ENCODE data around the gene TDRD15.
"Not testable (repeated sequence)": the region's sequence is repeated elsewhere in the genome, so short reads cannot be mapped to it uniquely, and the experiment has no call there.

TDRD15 gene

DNA sequence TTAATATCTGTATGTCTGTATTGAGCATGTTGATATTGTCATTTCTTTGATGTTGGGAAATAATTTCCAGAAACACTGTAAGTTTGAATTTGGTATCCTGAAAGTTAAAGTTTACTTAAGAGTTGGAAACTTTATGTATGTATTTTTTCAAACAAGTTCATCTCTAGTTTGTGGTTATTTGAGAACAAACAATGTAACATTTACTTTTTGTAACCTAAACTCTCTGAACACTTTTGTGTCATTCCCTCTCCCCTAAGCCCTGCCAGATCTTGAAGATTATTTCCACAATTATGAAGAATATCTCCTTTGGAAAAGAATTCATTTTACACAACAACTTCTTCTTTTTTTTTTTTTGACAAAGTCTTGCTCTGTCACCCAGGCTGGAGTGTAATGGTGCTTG lies 24.9 kb downstream of the TDRD15 start:
- FAIRE-seq, result no peak

DNA sequence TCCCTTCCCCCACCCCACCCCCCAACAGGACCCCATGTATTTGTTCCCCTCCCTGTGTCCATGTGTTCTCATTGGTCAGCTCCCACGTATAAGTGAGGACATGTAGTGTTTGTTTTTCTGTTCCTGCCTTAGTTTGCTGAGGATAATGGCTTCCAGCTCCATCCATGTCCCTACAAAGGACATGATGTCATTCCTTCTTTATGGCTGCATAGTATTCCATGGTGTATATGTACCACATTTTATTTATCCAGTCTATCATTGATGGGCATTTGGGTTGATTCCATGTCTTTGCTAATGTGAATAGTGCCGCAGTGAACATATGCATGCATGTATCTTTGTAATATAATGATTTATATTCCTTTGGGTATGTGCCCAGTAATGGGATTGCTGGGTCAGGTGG lies 27.5 kb downstream of the TDRD15 start:
- FAIRE-seq, result not testable (repeated sequence)

DNA sequence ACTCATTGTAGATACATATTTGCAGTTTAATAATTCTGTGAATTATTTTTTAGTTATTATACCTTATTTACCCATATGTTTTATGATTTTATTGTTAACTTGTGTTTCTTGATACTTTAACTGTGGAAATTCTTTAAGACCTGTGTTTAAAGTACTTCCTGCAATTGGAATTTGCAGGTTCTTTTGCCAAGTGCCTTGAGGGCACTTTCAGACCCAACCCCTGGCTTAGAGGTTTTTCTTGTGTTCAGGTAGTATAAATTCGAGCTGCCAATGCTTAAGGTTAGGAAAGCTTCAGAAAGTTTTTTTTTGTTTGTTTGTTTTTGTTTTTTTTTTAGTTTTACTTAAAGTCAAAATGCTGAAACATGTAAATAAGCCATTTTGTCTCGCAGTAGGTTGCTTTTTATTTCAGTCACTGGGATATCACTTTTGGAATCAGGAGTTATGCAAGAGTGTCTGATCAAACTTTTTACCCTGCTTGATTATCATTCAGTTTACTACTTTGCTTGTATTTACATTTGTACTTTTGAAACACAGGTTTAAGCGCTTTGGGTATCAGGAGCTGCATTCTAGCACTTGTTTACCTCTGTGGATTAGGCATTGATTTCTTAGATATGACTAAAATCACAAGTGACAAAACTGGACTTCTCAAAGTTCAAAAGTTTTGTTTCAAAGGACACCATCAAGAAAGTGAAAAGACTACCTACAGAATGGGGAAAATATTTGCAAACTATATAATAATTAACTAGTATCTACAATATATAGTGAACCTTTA lies 31.8 kb downstream of the TDRD15 start:
- FAIRE-seq, result no peak

DNA sequence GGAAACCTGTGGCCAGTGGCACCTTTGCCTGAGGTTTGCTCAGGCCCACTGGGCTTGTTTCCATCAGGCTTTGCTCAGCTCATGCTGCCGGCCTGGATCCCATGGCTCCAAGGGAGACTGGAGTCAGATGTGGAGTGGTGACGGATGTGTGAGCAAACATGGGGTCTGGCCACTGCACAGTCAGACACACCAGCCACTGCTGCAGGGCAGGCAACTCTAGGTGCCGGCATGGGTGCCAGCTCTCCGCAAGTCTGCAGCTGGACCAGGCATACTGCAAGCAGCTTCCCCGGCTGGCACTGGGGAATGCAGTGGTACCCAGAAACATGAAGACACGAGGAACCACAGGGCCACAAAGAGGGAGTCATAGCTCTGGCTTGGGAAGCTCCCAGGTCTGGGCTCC lies 37.4 kb downstream of the TDRD15 start:
- FAIRE-seq, result no peak

DNA sequence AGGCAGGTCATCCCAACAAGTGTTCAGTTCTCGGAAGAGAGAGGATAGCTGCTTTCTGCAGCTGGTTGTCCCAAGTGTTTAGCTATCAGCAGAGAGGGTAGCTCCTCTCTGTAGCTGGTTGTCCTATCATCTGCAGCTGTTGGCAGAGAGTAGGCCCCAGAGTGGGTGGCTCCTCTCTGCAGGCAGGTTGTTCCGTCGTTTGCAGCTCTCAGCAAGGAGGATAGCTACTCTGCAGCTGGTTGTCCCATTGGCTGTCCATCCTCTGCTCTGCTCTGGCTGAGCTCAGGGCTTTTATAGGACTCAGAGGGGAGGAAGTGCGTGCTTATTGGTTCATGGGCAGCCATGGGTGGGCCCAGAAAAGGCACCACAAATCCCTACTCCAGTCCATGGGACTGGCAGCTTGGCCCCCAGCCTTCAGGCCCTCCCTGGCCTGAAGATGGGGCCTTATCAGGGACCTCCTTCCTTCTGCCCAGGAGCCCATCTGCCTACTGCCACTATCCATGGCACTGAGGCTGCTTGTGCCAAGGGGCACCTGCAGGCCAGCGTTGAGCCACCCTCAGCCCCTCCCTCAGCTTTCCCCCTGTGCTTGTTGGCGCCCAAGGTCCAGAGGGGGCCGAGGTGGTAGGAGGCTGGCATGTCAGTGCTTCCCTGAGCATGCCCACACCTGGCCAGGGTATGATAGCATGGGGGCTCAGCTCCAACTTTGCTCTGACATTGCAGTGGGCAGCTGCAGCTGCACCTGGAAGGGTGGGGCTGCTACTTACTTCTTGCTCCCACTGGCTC lies 38.3 kb downstream of the TDRD15 start:
- no peak for FAIRE-seq

DNA sequence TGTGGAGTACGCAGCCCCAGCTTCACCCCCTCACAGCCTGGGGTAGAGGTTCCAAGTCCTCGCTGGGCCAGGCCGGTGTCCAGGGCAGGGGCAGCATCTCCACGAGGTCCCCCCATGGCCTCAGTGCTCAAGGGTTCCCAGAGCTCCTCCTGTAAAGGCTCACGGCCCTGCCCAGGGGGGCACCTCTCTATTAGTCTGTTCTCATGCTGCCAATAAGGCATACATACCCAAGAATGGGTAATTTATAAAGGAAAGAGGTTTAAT lies 38.8 kb downstream of the TDRD15 start:
- no peak for FAIRE-seq

DNA sequence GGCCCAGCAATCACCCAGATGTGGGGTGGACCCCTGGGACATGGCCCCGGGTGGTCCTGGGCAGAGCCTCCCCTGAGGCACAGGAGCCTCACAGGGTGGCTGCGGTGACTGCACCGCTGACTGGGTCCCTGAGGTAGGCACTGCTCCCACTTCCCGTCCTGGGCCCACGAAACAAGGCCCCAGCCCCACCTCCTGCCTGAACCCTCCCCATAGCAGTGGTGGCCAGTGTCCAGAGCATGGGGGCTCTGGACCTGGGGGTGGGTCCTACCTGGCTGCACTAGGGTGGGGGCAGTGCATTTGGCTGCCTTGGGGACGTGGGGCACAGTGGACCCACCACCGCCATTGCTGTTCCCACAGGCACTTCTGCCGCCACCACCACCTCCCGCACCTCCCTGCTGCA lies 39.4 kb downstream of the TDRD15 start:
- FAIRE-seq, result no peak

DNA sequence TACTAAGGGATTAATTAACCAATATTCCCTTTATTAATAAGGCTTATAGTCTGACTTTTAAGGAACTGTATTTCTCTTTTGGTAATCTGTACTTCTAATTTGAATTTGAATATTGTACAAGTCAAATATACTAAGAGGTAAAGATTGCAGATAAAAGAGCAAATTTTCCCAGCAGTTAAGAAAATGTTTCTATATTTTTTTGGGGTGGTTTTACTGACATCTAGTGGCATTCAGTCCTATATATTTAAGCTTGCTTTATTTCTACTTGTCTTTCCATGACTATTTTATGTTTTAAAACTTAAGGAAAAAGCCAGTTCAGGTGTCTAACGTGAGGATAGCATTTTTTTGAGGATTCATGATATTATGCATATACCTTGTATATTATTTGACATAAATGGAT lies 41.6 kb downstream of the TDRD15 start:
- FAIRE-seq, result peak; percentile 89

DNA sequence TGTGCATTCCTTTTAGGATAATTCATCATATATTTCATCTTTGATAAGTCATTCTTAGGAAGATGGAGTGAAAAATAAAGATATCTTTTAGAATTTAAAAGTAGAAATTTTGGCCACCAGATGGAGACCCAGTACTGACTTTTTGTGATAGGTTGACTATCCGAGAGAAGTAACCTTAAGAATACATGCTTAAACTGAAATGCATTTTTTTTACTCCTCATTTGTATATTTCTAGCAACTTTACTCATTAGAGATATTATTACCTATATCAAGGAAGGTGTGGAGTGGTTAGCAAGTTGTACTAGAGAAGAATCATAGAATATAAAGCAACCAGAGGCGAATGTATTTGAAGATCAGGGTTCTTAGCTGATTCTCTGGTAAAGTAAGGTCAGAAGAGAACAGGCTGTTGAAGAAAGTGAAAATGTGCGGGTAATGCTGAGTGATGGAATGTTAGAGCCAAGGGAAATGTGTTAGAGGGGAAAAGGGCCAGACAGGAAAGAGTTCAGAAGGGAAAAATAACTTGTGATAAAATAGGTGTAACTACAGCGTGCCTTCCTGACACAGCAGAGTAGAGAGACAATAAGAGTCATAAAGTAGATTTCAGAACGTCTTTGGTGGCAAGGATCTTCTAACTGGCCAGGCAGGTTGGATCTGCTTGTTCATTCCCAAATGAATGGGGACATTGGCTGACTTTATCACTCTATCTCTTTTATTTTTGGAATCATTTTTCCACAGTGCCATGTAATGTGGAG lies 52.3 kb downstream of the TDRD15 start:
- peak; percentile 93 for FAIRE-seq

DNA sequence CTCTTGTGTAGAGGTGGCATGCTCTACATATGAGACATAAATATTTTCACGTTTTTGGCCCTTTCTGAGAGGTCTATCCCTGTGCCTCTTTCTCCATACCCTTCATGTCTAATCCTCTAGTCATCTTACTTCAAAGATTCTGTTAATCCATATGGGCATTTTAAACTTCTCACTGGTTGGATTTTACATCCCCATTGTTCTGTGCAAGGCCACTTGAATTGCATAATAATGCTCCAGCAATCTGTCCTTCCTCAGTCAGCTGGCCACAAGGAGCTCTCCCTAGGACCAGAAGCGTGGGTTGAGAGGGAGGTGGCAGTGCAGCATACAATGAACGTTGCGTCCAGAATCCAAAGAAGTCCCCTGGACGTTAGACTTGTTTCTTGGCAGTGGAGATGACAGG lies 58.2 kb downstream of the TDRD15 start:
- no peak for FAIRE-seq

DNA sequence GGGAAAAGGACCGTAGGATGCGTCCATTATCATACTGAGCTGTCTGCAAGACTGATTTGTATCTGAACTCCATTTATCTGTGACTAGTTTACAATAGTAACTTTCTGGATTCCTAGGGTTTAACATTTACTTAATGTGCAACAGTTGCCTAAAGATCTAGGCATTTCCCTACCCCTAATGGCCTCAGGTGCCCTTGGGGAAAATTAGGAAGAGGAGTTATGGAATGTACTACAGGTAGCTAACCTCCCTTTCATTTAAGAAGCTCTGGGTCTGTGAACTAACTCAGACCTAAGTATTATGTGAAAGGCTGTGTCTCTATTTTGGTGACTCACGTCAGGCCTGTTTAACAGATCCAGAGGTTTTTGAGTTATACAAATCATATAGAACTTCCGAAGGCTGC lies 59.5 kb downstream of the TDRD15 start:
- no peak for FAIRE-seq

DNA sequence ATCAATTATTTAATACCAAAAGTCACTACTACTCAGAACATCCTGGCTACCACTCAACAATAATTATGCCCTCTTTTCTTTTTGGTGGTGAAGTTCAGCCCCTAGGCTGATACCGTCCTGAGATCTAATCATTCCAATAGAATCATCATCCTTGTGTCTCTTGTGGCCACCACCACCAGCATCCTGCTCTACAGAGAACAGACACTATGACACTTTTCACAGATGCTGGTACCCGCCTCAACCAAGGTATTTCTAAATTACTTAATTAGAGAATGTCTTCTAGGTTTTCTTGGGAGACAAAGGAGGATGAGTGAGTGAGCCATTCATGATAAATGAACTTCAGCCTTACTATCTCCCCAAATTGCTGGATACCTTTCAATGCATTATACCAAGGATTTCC lies 60.0 kb downstream of the TDRD15 start:
- FAIRE-seq, result no peak

DNA sequence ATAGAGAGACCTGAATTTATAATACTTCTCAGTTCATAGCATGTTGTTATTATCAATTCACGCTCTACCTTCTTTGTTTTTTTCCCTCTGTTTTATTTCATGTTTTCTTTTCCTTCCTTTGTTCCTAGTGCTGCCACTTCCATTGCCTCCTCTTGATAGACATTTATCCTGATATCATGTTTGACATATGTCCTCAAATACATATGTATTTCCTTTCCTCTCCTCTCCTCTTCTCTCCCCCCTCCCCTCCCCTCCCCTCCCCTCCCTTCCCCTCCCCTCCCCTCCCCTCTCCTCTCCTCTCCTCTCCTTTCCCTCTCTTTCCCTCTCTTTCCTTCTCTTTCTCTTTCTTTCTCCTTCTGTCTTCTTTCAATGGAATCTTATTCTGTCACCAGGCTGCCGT lies 67.8 kb downstream of the TDRD15 start:
- no peak for FAIRE-seq

Measured in endometrium (tissue), 2 donors.